ENCODE results near the gene BCL2A1. TPM values are rescaled to one million over a fixed set of nuclear protein-coding genes. Genes with fewer than 3 reads are reported as not detected.
"Not testable (repeated sequence)": the region's sequence is repeated elsewhere in the genome, so short reads cannot be mapped to it uniquely, and the experiment has no call there.

BCL2A1 gene
- total RNA-seq, 1 experiment from 2014 or later: not detected

GRCh38 chr15:79989682-79990081 is 18.7 kb upstream of the BCL2A1 start:
- DNase-seq (ENCODE audit: low read depth): no peak

DNA sequence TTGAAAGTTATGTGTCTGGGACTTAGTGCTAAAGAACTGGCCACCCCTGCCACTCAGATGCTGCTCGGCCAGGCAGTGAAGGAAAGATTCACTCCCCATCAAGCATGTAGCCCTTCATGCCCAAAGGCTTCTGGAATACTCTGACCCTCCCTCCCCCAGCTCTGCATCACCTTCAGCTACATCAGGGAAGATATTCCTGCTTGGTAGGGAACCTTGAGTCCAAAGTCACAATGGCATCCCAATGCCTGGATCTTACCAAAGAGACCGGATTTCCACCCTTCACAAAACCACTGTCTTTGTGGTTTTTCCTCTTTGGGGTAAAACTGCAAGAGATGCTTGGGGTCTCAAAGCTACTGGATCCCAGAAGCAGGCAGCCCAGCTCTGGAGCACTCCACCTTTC is 18.2 kb upstream of the BCL2A1 start:
- DNase-seq (ENCODE audit: low read depth): no peak

GRCh38 chr15:79988448-79989117 is 17.6 kb upstream of the BCL2A1 start:
- no peak for DNase-seq (ENCODE audit: low read depth)

DNA sequence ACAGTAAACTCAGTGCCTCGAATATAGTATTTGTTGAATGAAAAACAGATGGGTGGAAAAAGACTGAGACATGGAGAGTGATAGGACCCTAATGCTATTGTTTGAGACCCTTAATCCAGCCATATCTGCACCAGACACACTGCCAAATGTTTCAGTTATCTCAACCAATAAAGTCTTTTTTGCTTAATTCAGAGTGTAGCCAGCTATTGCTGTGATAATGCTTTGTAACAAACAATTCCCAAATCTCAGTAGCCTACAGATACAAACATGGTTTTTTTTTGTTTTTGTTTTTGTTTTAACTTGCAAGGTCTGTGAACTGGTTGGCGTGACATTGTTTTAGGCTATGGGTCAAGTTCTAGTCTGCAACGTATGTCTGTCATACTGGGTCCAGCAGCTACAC is 17.0 kb upstream of the BCL2A1 start:
- no peak for DNase-seq (ENCODE audit: low read depth)

DNA sequence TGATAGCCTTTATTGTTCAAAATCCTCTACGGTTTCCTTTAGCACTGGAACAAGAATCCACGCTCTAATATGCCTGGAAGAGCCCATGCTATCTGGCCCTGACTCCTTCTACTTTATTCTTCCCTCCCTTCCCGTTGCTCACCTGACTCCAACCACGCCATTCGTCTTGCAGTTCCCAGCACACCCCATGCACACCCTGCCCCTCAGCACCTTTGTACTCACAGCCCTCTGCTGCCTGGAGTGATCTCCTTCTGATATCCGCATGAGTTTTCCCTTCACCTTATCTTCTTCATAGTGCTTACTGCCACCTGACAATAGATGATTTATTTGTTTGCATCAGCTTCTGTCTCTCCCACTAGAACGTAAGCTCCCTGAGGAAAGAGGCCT is 16.6 kb upstream of the BCL2A1 start:
- no peak for DNase-seq (ENCODE audit: low read depth)

GRCh38 chr15:79981831-79982455 is 10.9 kb upstream of the BCL2A1 start:
- no peak for DNase-seq (ENCODE audit: low read depth)

- peak; percentile 60 for DNase-seq (ENCODE audit: low read depth)
These were observed 7.9 kb upstream of the BCL2A1 start for GRCh38 chr15:79978655-79979514.

GRCh38 chr15:79978260-79978654 is 7.3 kb upstream of the BCL2A1 start:
- no peak for DNase-seq (ENCODE audit: low read depth)

DNA sequence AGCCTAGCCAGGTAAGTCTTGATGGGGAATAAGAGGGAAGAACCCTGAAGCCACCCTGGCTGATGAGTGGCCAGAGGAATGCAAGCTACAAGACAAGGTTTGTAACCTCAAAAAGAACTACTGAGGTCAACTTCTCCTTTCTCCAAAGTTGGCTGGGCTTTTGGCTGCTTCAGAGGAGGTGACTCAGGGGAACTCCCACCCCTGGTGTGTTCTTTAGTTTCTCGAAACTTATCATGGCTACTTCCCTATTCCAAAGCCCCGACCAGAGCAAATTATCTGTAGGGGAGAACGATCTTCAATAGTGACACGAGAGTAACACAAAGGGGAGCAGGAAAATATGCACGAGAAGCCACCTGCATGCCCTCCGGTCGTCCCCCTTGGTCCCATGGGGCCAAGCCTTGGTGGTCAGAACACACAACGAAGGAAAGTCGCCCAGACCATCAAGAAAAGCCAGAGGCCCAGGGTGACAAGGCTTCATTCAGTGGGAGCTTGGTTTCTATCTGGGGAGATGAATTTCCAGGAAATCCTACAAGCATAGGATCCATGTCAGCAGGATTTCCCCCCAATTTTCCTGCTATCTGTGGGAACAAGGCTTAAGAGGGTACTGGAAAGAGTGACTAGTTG is 6.5 kb upstream of the BCL2A1 start:
- DNase-seq (ENCODE audit: low read depth): no peak

GRCh38 chr15:79973456-79974195 is 2.6 kb upstream of the BCL2A1 start:
- DNase-seq (ENCODE audit: low read depth): no peak

GRCh38 chr15:79972863-79973262 is 1.9 kb upstream of the BCL2A1 start:
- no peak for DNase-seq (ENCODE audit: low read depth)

- DNase-seq (ENCODE audit: low read depth): no peak
These were observed 815 bp downstream of the BCL2A1 start for GRCh38 chr15:79970181-79970580.

GRCh38 chr15:79969146-79969545 is 1.9 kb downstream of the BCL2A1 start:
- no peak for DNase-seq (ENCODE audit: low read depth)

DNA sequence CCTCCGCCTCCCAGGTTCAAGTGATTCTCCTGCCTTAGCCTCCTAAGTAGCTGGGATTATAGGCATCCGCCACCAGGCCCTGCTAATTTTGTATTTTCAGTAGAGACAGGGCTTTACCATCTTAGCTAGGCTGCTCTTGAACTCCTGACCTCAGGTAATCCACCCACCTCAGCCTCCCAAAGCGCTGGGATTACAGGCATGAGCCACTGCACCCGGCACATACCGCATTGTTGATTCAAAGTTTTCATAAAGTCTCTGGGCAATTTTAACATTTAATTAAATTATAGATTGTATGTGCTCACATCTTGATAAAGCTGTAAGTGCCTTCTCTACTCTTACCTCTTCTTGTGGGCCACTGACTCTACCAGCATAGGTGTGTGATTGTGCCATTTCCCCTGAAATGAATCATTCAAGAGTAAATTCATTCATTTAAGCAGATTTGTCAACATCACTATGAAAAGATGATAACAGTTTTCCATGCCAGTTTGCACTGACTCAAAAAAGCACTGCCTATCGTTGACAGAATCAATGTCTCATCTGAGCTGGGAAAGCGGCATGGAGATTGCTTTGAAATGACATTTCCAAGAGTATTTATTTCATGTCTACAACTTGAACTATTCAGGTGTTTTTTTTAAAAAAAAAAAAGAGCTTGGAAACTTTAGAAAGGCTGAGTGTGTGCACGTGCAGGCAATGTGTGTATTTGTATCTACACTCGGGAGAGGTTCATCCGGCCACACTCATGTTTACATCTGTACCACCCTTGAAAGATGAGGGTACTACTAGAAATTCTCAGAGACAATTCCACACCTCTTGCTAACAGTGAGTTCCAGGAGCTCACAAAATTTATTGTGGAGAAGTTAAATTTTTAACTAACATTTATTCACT is 3.5 kb downstream of the BCL2A1 start:
- DNase-seq (ENCODE audit: low read depth): no peak

DNA sequence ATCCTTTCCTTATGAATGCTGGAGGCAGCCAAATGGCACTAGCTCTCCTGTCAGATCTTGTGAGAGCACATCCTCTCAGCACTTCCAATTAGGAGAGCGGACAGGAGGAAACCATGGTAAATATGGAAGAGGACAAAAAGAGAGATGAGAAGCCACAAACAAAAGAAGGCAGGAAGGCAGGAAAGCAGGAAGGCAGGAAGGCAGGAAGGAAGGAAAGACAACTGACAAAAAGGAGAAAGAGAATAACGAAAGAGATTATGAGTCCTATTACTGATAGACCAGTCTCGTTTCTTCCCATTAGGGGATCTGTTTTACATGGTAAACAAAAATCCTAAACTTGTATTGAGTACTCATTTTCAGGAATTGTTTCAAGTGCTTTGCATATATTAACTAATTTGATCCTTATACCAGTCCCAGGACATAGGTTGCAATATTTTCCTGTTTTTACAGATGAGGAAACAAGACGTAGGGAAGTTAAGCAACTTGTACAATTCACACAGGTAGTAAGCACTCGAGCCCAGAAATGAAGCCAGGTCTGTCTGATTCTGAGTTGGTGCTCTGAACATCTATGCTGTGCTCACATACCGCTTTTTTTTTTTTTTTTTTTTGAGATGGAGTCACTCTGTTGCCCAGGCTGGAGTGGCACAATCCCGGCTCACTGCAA is 4.2 kb downstream of the BCL2A1 start:
- no peak for DNase-seq (ENCODE audit: low read depth)

GRCh38 chr15:79965846-79966630 is 5.0 kb downstream of the BCL2A1 start:
- no peak for DNase-seq (ENCODE audit: low read depth)

- no peak for DNase-seq (ENCODE audit: low read depth)
These were observed 6.7 kb downstream of the BCL2A1 start for GRCh38 chr15:79964232-79964805.

GRCh38 chr15:79962921-79963320 is 8.1 kb downstream of the BCL2A1 start:
- DNase-seq (ENCODE audit: low read depth): not testable (repeated sequence)

- no peak for DNase-seq (ENCODE audit: low read depth)
These were observed 8.8 kb downstream of the BCL2A1 start for GRCh38 chr15:79962178-79962577.
